ENCODE results near the gene HLA-A. TPM values are rescaled to one million over a fixed set of nuclear protein-coding genes. Genes with fewer than 3 reads are reported as not detected.

Gene HLA-A
- total and polyA plus RNA-seq, 2 of the 13 experiments (the other 11 are each of a cell fraction or from before 2014, with no cell fraction given): 345 to 527 TPM

GRCh38 chr6:29964887-29965562 is 22.7 kb downstream of the HLA-A start (continued):
- TF ChIP-seq, protein P1, sequence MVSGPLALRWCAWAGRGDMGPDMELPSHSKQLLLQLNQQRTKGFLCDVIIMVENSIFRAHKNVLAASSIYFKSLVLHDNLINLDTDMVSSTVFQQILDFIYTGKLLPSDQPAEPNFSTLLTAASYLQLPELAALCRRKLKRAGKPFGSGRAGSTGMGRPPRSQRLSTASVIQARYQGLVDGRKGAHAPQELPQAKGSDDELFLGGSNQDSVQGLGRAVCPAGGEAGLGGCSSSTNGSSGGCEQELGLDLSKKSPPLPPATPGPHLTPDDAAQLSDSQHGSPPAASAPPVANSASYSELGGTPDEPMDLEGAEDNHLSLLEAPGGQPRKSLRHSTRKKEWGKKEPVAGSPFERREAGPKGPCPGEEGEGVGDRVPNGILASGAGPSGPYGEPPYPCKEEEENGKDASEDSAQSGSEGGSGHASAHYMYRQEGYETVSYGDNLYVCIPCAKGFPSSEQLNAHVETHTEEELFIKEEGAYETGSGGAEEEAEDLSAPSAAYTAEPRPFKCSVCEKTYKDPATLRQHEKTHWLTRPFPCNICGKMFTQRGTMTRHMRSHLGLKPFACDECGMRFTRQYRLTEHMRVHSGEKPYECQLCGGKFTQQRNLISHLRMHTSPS (CRISPR knock-in tag; IDR thresholded peaks at IDR 0.05; ENCODE audit: low read depth): peak; percentile 71
- TF ChIP-seq, protein P2, sequence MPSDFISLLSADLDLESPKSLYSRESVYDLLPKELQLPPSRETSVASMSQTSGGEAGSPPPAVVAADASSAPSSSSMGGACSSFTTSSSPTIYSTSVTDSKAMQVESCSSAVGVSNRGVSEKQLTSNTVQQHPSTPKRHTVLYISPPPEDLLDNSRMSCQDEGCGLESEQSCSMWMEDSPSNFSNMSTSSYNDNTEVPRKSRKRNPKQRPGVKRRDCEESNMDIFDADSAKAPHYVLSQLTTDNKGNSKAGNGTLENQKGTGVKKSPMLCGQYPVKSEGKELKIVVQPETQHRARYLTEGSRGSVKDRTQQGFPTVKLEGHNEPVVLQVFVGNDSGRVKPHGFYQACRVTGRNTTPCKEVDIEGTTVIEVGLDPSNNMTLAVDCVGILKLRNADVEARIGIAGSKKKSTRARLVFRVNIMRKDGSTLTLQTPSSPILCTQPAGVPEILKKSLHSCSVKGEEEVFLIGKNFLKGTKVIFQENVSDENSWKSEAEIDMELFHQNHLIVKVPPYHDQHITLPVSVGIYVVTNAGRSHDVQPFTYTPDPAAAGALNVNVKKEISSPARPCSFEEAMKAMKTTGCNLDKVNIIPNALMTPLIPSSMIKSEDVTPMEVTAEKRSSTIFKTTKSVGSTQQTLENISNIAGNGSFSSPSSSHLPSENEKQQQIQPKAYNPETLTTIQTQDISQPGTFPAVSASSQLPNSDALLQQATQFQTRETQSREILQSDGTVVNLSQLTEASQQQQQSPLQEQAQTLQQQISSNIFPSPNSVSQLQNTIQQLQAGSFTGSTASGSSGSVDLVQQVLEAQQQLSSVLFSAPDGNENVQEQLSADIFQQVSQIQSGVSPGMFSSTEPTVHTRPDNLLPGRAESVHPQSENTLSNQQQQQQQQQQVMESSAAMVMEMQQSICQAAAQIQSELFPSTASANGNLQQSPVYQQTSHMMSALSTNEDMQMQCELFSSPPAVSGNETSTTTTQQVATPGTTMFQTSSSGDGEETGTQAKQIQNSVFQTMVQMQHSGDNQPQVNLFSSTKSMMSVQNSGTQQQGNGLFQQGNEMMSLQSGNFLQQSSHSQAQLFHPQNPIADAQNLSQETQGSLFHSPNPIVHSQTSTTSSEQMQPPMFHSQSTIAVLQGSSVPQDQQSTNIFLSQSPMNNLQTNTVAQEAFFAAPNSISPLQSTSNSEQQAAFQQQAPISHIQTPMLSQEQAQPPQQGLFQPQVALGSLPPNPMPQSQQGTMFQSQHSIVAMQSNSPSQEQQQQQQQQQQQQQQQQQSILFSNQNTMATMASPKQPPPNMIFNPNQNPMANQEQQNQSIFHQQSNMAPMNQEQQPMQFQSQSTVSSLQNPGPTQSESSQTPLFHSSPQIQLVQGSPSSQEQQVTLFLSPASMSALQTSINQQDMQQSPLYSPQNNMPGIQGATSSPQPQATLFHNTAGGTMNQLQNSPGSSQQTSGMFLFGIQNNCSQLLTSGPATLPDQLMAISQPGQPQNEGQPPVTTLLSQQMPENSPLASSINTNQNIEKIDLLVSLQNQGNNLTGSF (CRISPR knock-in tag; IDR thresholded peaks at IDR 0.05): no peak
- TF ChIP-seq DPF2 (CRISPR knock-in tag; IDR thresholded peaks at IDR 0.05; ENCODE audit: borderline replicate concordance, low read depth): peak; percentile 37; the same call in 1 of the 2 replicates
- TF ChIP-seq ZFP36 (IDR thresholded peaks at IDR 0.05; ENCODE audit: borderline replicate concordance, low read depth, low read length, partially characterized antibody): no peak
- TF ChIP-seq TCF12 (IDR thresholded peaks at IDR 0.05): no peak
- no peak for TF ChIP-seq TCF12 (CRISPR knock-in tag; IDR thresholded peaks at IDR 0.05)
- peak; percentile 89 for TF ChIP-seq PPARG (CRISPR knock-in tag; conservative IDR thresholded peaks at IDR 0.05)
- no peak for TF ChIP-seq TMF1 (CRISPR knock-in tag; IDR thresholded peaks at IDR 0.05; ENCODE audit: low read depth)
- peak; percentile 93 for TF ChIP-seq ZNF12 (CRISPR knock-in tag; IDR thresholded peaks at IDR 0.05)
- peak; percentile 81 for TF ChIP-seq THAP11 (CRISPR knock-in tag; IDR thresholded peaks at IDR 0.05)
- TF ChIP-seq ZNF747 (CRISPR knock-in tag; IDR thresholded peaks at IDR 0.05; ENCODE audit: borderline replicate concordance): 0 out of 2 replicates have a peak, but pooled peaks have one; percentile 55
- TF ChIP-seq BCLAF1 (IDR thresholded peaks at IDR 0.05): no peak
- TF ChIP-seq HNF4G (IDR thresholded peaks at IDR 0.05; ENCODE audit: borderline replicate concordance, low read depth, low read length): no peak
- no peak; the same call in 1 of the 2 replicates for TF ChIP-seq HNF4G (CRISPR knock-in tag; IDR thresholded peaks at IDR 0.05; ENCODE audit: borderline replicate concordance, low read depth)
- TF ChIP-seq ZNF274 (CRISPR knock-in tag; IDR thresholded peaks at IDR 0.05): no peak
- no peak for TF ChIP-seq ZNF235 (CRISPR knock-in tag; IDR thresholded peaks at IDR 0.05; ENCODE audit: borderline replicate concordance)
- no peak for TF ChIP-seq ZNF619 (CRISPR knock-in tag; IDR thresholded peaks at IDR 0.05)
- TF ChIP-seq SIN3B (IDR thresholded peaks at IDR 0.05; ENCODE audit: low read length): 0 out of 2 replicates have a peak, but pooled peaks have one; percentile 34
- no peak for TF ChIP-seq NPAS2 (CRISPR knock-in tag; IDR thresholded peaks at IDR 0.05; ENCODE audit: borderline replicate concordance)
- TF ChIP-seq ZBTB20 (CRISPR knock-in tag; IDR thresholded peaks at IDR 0.05; ENCODE audit: borderline replicate concordance, low read depth): peak; percentile 78; the same call in 1 of the 2 replicates
- no peak for TF ChIP-seq NFRKB (IDR thresholded peaks at IDR 0.05)
- TF ChIP-seq RFX3 (CRISPR knock-in tag; IDR thresholded peaks at IDR 0.05): no peak

Measured in HepG2 (cell line).